GM21390 (cell line): Measurements from ENCODE around the gene MYL12A.

Experiments
- ATAC-seq: cut with Tn5 transposase; IDR thresholded peaks from one replicate; pipeline ENCODE4 v1.9.1; 2021; ENCODE audit not compliant: unreplicated experiment

The MYL12A gene

DNA sequence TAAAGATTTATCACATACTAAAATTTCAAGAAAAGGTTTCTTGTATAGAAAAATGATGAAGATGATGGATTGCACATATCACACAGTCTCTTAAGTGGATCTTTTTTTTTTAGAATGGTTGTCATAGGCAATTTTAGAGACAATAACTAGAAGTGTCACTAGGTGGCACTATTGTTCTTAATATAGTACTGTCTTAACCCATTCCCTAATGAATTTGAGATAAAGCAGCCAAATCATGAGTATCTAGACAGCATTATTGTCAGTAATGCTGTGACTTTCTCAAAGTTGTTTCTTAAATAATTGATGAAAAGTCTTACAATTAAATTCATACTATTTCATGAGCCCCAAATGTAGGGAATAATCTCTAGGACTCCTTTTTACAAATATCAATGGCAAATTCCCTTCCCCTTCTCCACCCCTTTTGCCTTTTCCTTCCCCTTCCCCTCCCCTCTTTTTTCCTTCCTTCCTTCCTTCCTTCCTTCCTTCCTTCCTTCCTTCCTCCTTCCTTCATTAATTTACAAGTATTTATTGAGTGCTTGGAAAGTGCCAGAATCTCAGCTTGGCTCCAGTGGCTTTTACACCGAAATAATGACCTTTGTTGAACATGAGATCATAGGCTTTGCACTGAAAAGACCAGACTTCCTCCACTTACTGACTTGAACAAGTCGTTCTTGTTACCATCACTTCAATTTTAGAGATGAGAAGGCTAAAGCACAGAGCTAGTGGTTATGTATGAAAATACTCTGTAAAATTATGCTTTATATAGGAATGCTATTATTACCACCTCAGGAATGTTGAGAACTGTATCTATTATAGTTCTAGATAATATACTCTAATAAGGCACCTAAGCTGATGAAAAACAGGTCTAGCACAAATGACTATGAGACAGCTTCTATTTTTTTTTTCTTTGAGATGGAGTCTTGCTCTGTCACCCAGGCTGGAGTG is 34.1 kb downstream of the MYL12A start:
- ATAC-seq = peak; percentile 40

DNA sequence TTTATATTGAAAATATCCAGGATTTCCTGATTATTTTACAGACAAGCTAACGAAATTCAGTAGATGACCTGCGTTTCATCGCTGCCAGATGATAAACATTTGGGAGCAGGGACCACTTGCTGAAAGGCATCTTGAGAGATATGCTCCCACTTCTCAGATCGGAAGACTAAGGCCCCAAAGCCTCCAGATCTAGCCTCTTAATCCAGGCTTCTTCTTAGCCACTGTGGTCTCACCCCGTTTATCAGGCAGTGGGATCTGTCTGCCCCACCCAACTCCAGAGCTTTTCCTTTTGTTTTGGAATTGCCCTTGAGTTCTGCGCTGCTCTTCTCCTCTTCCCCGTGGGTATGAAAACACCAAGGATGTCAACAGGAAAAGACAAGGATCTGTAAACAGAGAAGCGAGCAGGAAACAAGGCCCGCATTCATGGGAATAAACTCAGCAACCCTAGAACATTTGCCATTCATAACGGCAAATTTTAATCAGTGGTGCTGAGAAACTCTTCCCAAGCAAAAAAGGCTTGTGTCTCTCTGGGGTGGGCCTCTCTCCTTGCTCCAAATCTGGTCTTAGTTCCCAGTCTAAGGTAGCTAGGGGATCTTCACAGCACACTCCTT is 35.8 kb downstream of the MYL12A start:
- ATAC-seq = no peak

DNA sequence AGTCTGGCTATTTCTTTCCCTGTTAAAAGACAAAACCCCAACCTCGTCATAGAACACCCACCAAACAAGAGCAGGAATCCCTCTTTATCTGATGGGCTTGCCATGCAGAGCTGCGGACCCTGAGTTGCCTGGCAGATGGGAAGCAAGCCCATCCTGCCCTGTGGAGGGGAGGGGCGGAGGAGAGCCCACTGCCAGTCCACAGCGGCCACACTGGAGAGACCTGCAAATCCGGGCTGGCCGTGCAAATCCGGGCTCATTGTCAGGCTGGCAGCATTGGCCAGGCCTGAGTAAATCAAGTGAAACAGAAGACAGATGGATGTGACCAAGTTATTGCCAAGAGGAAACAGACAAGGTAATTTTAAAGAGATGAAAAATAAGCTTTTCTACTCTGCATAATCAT is 36.3 kb downstream of the MYL12A start:
- no peak for ATAC-seq

DNA sequence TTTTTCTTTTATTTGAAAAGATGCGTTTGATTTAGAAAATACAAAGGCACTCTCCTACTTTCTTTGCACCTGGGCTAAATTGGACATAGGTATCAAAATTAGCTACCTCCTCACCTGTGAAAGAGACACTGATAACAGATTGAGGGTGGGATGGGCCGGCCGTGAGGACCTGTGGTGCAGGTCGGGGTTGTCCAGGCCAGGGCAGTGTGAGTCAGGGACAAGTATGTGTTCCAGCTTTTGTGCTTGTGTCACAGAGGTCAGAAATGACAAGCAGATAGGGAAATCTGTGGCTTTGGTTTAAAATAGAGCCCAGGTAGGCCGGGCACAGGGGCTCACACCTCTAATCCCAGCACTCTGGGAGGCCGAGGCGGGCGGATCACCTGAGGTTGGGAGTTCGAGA is 36.9 kb downstream of the MYL12A start:
- no peak for ATAC-seq

DNA sequence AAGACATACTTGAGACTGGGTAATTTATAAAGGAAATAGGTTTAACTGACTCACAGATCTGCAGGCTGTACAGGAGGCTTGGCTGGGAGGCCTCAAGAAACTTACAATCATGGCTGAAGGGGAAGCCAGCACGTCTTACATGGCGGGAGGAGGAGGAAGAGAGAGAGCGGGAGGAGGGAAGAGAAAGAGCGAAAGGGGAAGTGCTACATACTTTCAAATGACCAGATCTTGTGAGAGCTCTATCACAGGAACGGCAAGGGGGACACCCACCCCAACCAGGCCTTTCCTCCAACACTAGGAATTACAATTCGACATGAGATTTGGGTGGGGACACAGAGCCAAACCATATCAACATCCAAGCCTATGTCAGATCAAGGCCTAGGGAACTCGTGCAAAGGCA is 38.6 kb downstream of the MYL12A start:
- no peak for ATAC-seq

DNA sequence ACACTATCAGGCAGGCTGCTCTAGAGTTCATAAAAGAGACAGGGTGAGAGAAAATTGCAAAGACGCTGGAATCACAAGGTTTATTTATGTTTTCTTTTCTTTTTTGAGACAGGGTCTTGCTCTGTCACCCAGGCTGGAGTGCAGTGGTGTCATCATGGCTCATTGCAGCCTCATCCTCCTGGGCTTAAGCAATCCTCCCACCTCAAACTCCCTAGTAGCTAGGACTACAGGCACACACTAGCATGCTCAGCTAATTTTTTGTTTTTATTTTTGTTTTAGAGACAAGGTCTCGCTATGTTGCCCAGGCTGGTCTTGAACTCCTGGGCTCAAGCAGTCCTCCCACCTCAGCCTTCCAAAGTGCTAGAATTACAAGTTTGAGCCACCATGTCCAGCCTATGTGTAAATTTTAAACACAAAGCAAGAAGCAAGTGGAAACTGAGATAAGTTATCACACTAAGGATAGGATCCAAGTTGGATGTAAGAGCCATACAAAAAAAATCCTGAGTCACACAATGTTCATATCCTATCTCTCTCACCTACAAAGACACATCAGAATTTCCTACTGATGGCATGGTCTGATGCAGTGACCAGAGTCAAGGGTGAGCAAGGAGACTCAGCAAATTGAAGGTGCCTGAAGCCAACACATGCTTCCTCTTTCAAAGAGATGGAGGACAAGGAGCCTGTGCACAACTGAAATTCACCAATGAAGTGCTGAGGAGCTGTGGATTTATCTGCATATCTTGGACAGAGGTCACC is 45.8 kb downstream of the MYL12A start:
- no peak for ATAC-seq

DNA sequence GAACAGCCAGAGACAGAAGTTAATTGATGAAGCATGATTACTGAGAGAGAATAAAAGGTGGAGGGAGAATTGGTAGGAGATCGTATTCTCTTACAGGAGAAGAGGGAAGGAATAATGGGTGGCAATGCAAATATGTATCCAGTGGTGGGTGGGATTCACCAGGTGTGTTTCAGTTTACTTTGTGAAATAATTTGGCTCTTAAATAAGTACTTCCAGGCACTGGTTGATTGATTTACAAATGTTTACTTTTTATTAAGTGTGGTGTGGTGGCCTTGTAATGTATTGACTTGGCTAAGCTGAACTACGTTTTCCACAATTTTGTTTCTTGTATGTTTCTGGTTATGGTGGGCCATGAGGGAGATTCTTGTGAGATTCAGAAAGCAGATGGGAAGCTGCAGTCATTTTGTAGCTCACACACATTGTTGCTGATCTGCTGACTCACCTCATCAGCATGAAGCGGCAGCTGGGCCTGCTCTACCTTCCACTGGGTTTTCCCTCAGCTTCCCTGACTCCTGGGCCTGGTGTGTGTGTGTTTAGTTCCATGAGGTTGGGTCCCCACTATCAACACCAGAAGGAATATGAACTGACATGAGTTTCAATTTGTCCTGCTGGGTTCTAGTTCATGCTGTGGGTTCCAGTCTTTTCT is 47.0 kb downstream of the MYL12A start:
- no peak for ATAC-seq

DNA sequence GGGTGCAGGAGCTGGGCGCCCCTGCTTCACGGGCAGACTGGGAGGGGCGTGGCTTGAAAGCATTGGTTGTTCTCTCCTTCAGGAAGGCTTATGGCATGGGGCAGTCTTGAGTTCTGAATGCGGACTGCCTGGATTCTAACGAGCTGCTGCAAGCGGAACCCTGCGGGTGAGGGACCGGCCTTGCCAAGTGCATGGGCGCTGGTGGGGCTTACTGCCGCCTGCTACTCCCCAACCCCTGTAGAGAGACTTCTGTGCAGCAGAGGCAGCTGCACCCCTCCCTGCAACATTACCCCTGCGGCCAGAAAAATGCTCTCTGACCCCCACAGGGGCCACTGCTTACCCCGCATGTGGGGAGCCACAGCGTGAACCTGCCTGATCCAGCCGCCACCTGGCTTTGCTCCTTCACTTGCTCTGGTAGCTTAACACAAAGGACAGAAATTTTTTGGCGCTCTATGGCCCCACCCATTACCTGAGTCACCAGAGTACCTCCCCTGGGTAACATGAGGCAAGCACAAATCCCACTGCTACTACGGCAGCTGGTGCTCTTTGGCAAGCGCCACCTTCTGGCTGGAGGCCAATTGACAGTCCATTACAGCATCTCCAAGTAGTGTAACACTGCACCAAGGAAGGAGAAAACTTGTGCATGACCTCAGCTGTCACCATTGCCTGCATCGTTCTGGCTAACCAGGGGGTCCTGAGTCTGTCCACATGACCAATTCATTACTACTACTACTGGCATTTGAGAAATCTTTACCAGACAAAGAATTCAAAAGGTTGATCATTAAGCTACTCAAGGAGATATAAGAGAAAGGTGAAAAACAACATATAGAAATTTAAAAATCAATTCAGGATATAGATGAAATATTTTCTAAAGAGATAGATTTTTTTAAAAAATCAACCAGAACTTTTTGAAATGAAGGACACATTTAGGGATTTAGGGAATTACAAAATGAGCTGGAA is 49.7 kb downstream of the MYL12A start:
- peak; percentile 99 for ATAC-seq

DNA sequence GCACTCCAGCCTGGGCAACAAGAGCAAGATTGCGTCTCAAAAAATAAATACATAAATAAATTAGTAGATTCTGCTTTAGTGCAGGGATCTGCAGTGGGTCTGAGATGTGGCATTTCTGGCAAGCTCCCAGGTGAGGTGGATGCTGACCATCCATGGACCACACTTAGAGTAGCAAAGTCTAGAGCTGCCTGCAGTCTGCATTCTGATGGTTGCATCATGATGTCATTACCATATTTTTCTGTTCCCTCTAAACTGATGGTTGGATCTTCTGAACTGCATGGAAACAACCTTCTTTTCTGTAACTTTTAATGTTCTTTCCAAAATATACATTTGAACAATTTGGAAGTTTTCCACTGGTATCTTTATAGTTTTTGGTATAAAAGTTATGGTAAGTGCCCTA is 57.2 kb downstream of the MYL12A start:
- ATAC-seq = no peak

DNA sequence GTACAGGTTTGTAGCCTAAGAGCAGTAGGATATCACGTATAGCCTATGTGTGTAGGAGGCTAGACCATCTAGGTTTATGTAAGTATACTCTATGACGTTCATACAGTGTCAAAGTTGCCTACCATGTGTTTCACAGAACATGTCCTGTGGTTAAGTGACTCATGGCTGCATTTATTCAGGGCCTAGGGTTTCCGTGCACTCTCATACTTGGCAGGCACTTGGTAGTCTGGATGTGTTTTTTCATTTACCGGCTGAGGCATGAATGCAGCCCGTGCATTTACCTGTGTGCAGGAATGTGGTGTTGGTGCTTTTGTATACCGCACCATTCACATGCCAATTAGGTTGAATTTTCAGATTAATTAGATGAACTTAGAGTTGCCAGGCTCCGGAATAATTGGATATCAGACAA is 57.8 kb downstream of the MYL12A start:
- ATAC-seq = no peak
